OCI-LY7 (cell line): ENCODE data around the gene CEP162.

ENCODE experiments used
- CTCF ChIP-seq: fragments of 200-600 bp; sonication (generic); conservative IDR thresholded peaks from 2 replicates; pipeline ENCODE4 v1.5.1; 2014; ENCODE audit warnings: mild to moderate bottlenecking, antibody characterized with exemption, low read length, moderate library complexity, mixed read lengths
- EZH2phosphoT487 ChIP-seq: fragments of 200-600 bp; sonication (generic); IDR thresholded peaks from 2 replicates; pipeline ENCODE4 v1.6.1; 2018; ENCODE audit warnings: low read depth, borderline replicate concordance, mild to moderate bottlenecking, mixed run types, antibody characterized with exemption, low read length, moderate library complexity, mixed read lengths

- TF ChIP-seq CTCF (no peak), EZH2phosphoT487 (no peak)
These were observed 33.5 kb upstream of the CEP162 start for GRCh38 chr6:84260926-84261325.
